Endothelial cell (in vitro differentiated cells): Measurements from ENCODE around the gene PCK2. TPM values are rescaled to one million over a fixed set of nuclear protein-coding genes. Genes with fewer than 3 reads are reported as not detected.

ENCODE experiments used
- DNase-seq: peaks from one replicate; pipeline ENCODE4 v3.0.0; 2021; ENCODE audit warnings: low spot score
- H3K27ac Mint-ChIP-seq: one replicate; pipeline ENCODE4 v1.8.0; 2021; ENCODE audit warnings: mixed read lengths, inconsistent platforms; ENCODE audit not compliant: unreplicated experiment
- H3K27me3 Mint-ChIP-seq: one replicate; pipeline ENCODE4 v1.8.0; 2021; ENCODE audit warnings: mild to moderate bottlenecking, moderate library complexity, mixed read lengths, inconsistent platforms; ENCODE audit not compliant: unreplicated experiment
- H3K36me3 Mint-ChIP-seq: one replicate; pipeline ENCODE4 v1.8.0; 2021; ENCODE audit warnings: mild to moderate bottlenecking, low read depth, mixed read lengths, inconsistent platforms; ENCODE audit not compliant: unreplicated experiment
- H3K4me1 Mint-ChIP-seq: one replicate; pipeline ENCODE4 v1.8.0; 2021; ENCODE audit warnings: mild to moderate bottlenecking, mixed read lengths, inconsistent platforms; ENCODE audit not compliant: unreplicated experiment
- H3K4me3 Mint-ChIP-seq: one replicate; pipeline ENCODE4 v1.8.0; 2021; ENCODE audit warnings: mild to moderate bottlenecking, mixed read lengths, inconsistent platforms; ENCODE audit not compliant: unreplicated experiment
- H3K9me3 Mint-ChIP-seq: one replicate; pipeline ENCODE4 v1.8.0; 2021; ENCODE audit warnings: mixed read lengths, inconsistent platforms; ENCODE audit not compliant: unreplicated experiment
- CTCF ChIP-seq: fragments of 200-600 bp; sonication (generic); IDR thresholded peaks from one replicate; pipeline ENCODE4 v1.5.0; 2021; ENCODE audit warnings: antibody characterized with exemption; ENCODE audit not compliant: unreplicated experiment
- total RNA-seq: library from RNA; stranded (reverse); fragmentation: NEBNext Ultra II Directional; extraction: Animal tissue kit (Norgen Biotek cat#: 25700); gene quantifications from one replicate; pipeline ENCODE4 v1.2.1, GENCODE V29; 2021; ENCODE audit not compliant: unreplicated experiment

Gene PCK2
- total RNA-seq, 1 donor from 2014 or later: 23.9 TPM

GRCh38 chr14:24070285-24071143, 23.6 kb upstream of the PCK2 start:
- H3K9me3 Mint-ChIP-seq: no peaks in the 10 kb centered on the region
- no peak overlapping the region for H3K27ac Mint-ChIP-seq
- H3K4me3 Mint-ChIP-seq: no peak overlapping the region
- no peak for TF ChIP-seq CTCF
- peaks cover 5% of the 10 kb centered on the region for H3K36me3 Mint-ChIP-seq
- peaks cover 12% of the 10 kb centered on the region for H3K27me3 Mint-ChIP-seq
- no peaks in the 10 kb centered on the region for H3K4me1 Mint-ChIP-seq
- no peak for DNase-seq

- no peak for DNase-seq
- H3K4me3 Mint-ChIP-seq: no peak within 1 kb of the TSS
- H3K27me3 Mint-ChIP-seq: peaks cover 12% of the 10 kb centered on the region
- no peak within 1 kb of the TSS for H3K27ac Mint-ChIP-seq
- H3K36me3 Mint-ChIP-seq: peaks cover 5% of the 10 kb centered on the region
- TF ChIP-seq CTCF: no peak
- no peaks in the 10 kb centered on the region for H3K4me1 Mint-ChIP-seq
- no peaks in the 10 kb centered on the region for H3K9me3 Mint-ChIP-seq
Observed at GRCh38 chr14:24071144-24071697, 22.9 kb upstream of the PCK2 start, which contains the start of gene CPNE6. CPNE6 (plus strand) TSS chr14:24071562; CDS start chr14:24072937, 1,375 bp downstream.

- H3K27me3 Mint-ChIP-seq: peaks cover 12% of the 10 kb centered on the region
- H3K36me3 Mint-ChIP-seq: peaks cover 5% of the 10 kb centered on the region
- TF ChIP-seq CTCF: no peak
- H3K27ac Mint-ChIP-seq: no peak overlapping the region
- no peak overlapping the region for H3K4me3 Mint-ChIP-seq
- H3K4me1 Mint-ChIP-seq: no peaks in the 10 kb centered on the region
- DNase-seq: no peak
- no peaks in the 10 kb centered on the region for H3K9me3 Mint-ChIP-seq
Observed at GRCh38 chr14:24071836-24072430, 22.2 kb upstream of the PCK2 start.

- no peak overlapping the region for H3K27ac Mint-ChIP-seq
- H3K4me1 Mint-ChIP-seq: no peaks in the 10 kb centered on the region
- H3K9me3 Mint-ChIP-seq: no peaks in the 10 kb centered on the region
- H3K36me3 Mint-ChIP-seq: peaks cover 5% of the 10 kb centered on the region
- peaks cover 12% of the 10 kb centered on the region for H3K27me3 Mint-ChIP-seq
- DNase-seq: no peak
- H3K4me3 Mint-ChIP-seq: no peak overlapping the region
- TF ChIP-seq CTCF: no peak
Observed at GRCh38 chr14:24072436-24072835, 21.7 kb upstream of the PCK2 start.
